KMS-11 (cell line): ENCODE measurements around the gene NDUFS3.

Experiments
- H2AFZ ChIP-seq: fragments of 200-600 bp; sonication (generic); 2 replicates; pipeline ENCODE4 v1.6.1; 2016; ENCODE audit warnings: antibody characterized with exemption, mixed run types, low read depth
- H3K27ac ChIP-seq: fragments of 200-600 bp; sonication (generic); 2 replicates; pipeline ENCODE4 v1.6.1; 2016; ENCODE audit warnings: mild to moderate bottlenecking, mixed run types
- H3K27me3 ChIP-seq: fragments of 200-600 bp; sonication (generic); 2 replicates; pipeline ENCODE4 v1.6.1; 2017; ENCODE audit warnings: mild to moderate bottlenecking, low read depth, mixed run types, moderate library complexity; ENCODE audit not compliant: insufficient read depth
- H3K36me3 ChIP-seq: fragments of 200-600 bp; sonication (generic); 2 replicates; pipeline ENCODE4 v1.6.1; 2017; ENCODE audit warnings: mild to moderate bottlenecking, mixed run types; ENCODE audit not compliant: insufficient read depth
- H3K4me1 ChIP-seq: fragments of 200-600 bp; sonication (generic); 2 replicates; pipeline ENCODE4 v1.6.1; 2016; ENCODE audit warnings: mild to moderate bottlenecking, low read depth, mixed run types; ENCODE audit not compliant: poor library complexity, severe bottlenecking
- H3K4me2 ChIP-seq: fragments of 200-600 bp; sonication (generic); 2 replicates; pipeline ENCODE4 v1.7.0; 2016; ENCODE audit warnings: mild to moderate bottlenecking, mixed run types
- H3K4me3 ChIP-seq: fragments of 200-600 bp; sonication (generic); IDR thresholded peaks from 2 replicates; pipeline ENCODE4 v1.6.1; 2017; ENCODE audit warnings: low read depth, low read length, mixed read lengths; ENCODE audit not compliant: insufficient read depth
- H3K79me2 ChIP-seq: fragments of 200-600 bp; sonication (generic); 2 replicates; pipeline ENCODE4 v1.6.1; 2016; ENCODE audit warnings: low read depth, mixed run types; ENCODE audit not compliant: insufficient read depth
- H3K9ac ChIP-seq: fragments of 200-600 bp; sonication (generic); 2 replicates; pipeline ENCODE4 v1.6.1; 2016; ENCODE audit warnings: mild to moderate bottlenecking, mixed run types
- H4K20me1 ChIP-seq: fragments of 200-600 bp; sonication (generic); 2 replicates; pipeline ENCODE4 v1.6.1; 2016; ENCODE audit warnings: mild to moderate bottlenecking, mixed run types; ENCODE audit not compliant: insufficient read depth
- TF ChIP-seq, protein P1 (sequence below): fragments of 200-600 bp; sonication (generic); conservative IDR thresholded peaks from 2 replicates; pipeline ENCODE4 v1.6.1; 2017; ENCODE audit warnings: low read depth, mild to moderate bottlenecking, antibody characterized with exemption, low read length, moderate library complexity, mixed read lengths

The NDUFS3 gene

DNA sequence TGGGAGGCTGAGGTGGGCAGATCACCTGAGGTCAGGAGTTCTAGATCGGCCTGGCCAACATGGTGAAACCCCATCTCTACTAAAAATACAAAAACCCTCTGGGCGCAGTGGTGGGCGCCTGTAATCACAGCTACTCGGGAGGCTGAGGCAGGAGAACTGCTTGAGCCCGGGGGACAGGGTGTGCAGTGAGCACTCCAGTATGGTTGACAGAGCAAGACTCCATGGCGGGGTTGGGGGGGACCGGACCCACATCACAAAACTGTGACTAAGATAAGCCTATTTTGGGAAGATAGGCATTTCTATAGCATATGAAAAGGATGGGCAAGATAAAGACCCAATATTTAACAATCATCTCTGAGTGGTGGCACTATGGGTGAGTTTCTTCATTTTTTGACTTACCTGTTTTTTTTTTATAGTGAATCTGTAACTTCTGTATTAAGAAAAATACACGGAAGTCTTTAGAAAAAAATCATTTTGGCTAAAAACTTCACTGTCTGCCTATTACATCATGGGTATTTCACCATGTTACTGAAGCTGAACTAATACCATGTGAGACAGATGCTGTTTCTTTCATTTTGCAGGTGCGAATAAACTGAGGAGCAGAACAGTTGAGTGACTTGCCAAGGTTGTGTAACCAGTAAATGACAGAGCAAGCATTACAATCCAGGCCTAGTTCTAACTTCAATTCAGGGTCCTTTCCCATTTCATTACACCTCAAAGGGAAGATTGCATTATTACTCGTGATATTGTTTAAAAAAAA is 28.4 kb upstream of the NDUFS3 start:
- no peak overlapping the region for H3K4me3 ChIP-seq
- H3K79me2 ChIP-seq = peaks cover 70% of the 10 kb centered on the region
- H3K4me2 ChIP-seq = peak overlapping the region; percentile 82
- no peaks in the 10 kb centered on the region for H3K27me3 ChIP-seq
- H3K4me1 ChIP-seq = peaks cover 43% of the 10 kb centered on the region
- H4K20me1 ChIP-seq = peaks cover 22% of the 10 kb centered on the region
- TF ChIP-seq, protein P1, sequence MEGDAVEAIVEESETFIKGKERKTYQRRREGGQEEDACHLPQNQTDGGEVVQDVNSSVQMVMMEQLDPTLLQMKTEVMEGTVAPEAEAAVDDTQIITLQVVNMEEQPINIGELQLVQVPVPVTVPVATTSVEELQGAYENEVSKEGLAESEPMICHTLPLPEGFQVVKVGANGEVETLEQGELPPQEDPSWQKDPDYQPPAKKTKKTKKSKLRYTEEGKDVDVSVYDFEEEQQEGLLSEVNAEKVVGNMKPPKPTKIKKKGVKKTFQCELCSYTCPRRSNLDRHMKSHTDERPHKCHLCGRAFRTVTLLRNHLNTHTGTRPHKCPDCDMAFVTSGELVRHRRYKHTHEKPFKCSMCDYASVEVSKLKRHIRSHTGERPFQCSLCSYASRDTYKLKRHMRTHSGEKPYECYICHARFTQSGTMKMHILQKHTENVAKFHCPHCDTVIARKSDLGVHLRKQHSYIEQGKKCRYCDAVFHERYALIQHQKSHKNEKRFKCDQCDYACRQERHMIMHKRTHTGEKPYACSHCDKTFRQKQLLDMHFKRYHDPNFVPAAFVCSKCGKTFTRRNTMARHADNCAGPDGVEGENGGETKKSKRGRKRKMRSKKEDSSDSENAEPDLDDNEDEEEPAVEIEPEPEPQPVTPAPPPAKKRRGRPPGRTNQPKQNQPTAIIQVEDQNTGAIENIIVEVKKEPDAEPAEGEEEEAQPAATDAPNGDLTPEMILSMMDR = no peak
- no peak overlapping the region for H3K9ac ChIP-seq
- H3K27ac ChIP-seq = peak overlapping the region; percentile 93; the same call in 1 of the 2 replicates
- no peak overlapping the region for H2AFZ ChIP-seq
- no peaks in the 10 kb centered on the region for H3K36me3 ChIP-seq

DNA sequence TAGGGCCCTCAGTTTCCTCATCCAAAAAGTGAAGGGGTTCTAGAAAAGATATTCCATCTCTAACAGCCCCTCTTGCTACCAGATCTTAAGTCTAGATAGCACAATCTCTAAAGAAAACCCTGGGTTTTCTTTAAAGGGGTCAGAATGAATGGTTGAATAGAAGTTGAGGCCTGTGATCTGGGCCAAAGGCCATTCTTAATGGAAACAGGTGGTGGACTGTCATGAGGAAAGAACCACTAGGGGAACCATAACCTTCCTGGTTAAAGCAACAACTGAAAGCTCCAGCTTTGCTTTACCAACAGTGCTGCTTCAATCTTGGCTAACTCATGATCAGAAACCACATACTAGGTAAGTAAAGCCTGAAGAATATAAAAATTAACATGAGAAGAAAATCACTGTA is 27.8 kb upstream of the NDUFS3 start:
- Histone ChIP-seq H3K4me2 (peak overlapping the region; percentile 82), H3K4me3 (no peak overlapping the region), H3K36me3 (no peaks in the 10 kb centered on the region), H2AFZ (no peak overlapping the region), H3K4me1 (peaks cover 43% of the 10 kb centered on the region), H3K79me2 (peaks cover 66% of the 10 kb centered on the region), H3K9ac (peak overlapping the region; percentile 93; the same call in 1 of the 2 replicates), H4K20me1 (peaks cover 22% of the 10 kb centered on the region), H3K27me3 (no peaks in the 10 kb centered on the region), H3K27ac (peak overlapping the region; percentile 93; the same call in 1 of the 2 replicates)
- TF ChIP-seq, protein P1 = peak; percentile 55

DNA sequence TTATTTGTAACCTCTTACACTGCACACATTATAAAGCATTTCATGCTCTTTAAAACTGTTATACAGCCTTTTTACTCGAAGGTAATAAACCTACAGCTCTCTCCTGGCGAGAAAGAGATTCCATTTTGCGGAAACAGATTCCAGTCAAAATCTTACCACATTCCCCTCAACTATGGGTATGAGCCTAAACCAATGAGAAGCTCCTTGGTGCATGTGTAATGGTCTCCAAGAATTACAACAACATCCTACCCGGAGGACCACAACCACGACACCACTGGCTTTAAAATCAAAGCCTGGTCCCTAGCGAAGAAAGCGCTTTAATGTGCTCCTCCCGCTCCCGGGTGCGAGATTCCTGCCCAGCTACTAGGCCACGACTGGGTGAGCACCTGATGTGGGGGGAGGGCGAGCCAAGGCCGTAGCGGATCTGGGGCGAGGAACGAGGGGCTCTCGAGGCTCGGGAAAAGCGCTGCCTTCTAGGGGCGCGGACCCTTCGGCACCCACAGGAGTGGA is 26.8 kb upstream of the NDUFS3 start:
- Histone ChIP-seq H4K20me1 (peaks cover 22% of the 10 kb centered on the region), H3K4me1 (peaks cover 37% of the 10 kb centered on the region), H3K36me3 (no peaks in the 10 kb centered on the region), H3K4me2 (peak overlapping the region; percentile 82), H3K4me3 (no peak overlapping the region), H3K9ac (peak overlapping the region; percentile 93), H3K27ac (peak overlapping the region; percentile 93), H2AFZ (peak overlapping the region; percentile 66), H3K27me3 (no peaks in the 10 kb centered on the region), H3K79me2 (peaks cover 57% of the 10 kb centered on the region)
- TF ChIP-seq, protein P1 = no peak

DNA sequence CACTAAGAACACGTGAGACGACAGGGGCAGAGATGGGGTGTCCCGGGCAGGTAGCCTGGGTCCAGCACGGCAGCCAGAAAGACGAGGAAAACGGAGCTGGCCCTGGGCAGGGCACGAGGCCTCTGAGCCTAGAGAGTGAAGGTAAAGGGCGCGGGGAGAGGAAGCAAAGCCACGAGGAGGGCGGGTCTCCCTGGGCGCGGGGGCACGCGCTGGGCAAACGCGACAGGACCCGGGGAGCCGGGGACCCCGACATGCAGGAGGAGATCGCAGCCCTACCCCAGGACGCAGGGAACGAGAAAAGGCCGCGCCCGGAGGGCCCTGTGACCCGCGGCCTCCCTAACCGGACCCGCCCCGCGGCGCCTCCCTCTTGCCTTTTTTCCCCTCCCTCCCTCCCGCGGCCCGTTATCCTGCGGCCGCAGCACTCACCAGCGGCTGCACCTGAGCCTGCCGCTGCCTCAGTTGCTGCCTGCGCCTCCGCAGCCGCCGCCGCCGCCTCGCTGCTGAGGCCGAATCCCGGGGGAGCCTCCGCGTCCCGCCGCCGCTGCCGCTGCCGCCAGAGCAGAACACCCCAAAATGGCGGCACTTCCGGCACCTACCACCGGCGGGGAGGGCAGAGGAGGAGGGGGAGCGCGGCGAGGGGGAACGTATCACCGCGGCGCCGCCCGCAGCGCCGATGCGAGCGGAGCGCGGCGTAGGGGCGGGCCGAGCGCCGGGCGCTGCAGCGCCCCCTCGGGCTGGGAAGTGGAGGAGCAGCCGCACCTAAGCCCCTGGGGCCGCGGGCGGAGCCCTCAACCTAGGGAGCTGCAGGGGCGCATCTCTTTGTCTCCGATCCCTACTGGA is 26.1 kb upstream of the NDUFS3 start, which contains the start of gene CELF1:
Gene CELF1 (minus strand): TSS at position 567 of the 840 bp plus-strand sequence. CDS start 53,609 bp downstream, outside the sequence.
- Histone ChIP-seq H3K4me1 (peaks cover 36% of the 10 kb centered on the region), H3K79me2 (peaks cover 50% of the 10 kb centered on the region), H3K9ac (peak within 1 kb of the TSS; percentile 93), H4K20me1 (peaks cover 19% of the 10 kb centered on the region), H3K4me3 (no peak within 1 kb of the TSS), H3K4me2 (peak within 1 kb of the TSS; percentile 82), H3K27ac (peak within 1 kb of the TSS; percentile 93), H3K27me3 (no peaks in the 10 kb centered on the region), H2AFZ (peak within 1 kb of the TSS; percentile 66), H3K36me3 (no peaks in the 10 kb centered on the region)
- TF ChIP-seq, protein P1 = peak; percentile 78
